Measurements from ENCODE around the gene VDAC1.
A peak's percentile ranks its signal among the peaks of the same experiment; 100 is the strongest.

VDAC1 gene

GRCh38 chr5:134004626-134005416 is at the start of gene VDAC1:
VDAC1 (minus strand) TSS chr5:134004975; CDS start chr5:133993012, 11,963 bp downstream.
- Mint-ChIP-seq H3K4me3 (peak within 1 kb of the TSS; percentile 94), H3K9me3 (no peaks in the 10 kb centered on the region), H3K36me3 (peaks cover 28% of the 10 kb centered on the region), H3K27ac (peak within 1 kb of the TSS; percentile 98), H3K27me3 (peaks cover 5% of the 10 kb centered on the region), H3K4me1 (peaks cover 50% of the 10 kb centered on the region)
- peak; percentile 91 for DNase-seq
- CTCF ChIA-PET, result interaction anchor here (0.6 to 2.2 kb wide), 4 partner anchors 8 to 42 kb away, joined by 3 to 6 read pairs (median 4); no protein-coding TSS in a partner anchor

GRCh38 chr5:134053840-134054338 is 49.1 kb upstream of the VDAC1 start:
- Mint-ChIP-seq H3K36me3 (no peaks in the 10 kb centered on the region), H3K4me3 (peak overlapping the region; percentile 7), H3K9me3 (no peaks in the 10 kb centered on the region), H3K27me3 (peaks cover 2% of the 10 kb centered on the region), H3K27ac (peak overlapping the region; percentile 80), H3K4me1 (peaks cover 37% of the 10 kb centered on the region)
- no peak for DNase-seq
- CTCF ChIA-PET, result interaction anchor here (0.8 to 6.1 kb wide), 8 partner anchors 13 to 87 kb away, joined by 3 to 50 read pairs (median 4); no protein-coding TSS in a partner anchor

GRCh38 chr5:134053314-134053839 is 48.6 kb upstream of the VDAC1 start:
- Mint-ChIP-seq H3K4me3 (no peak overlapping the region), H3K27me3 (no peaks in the 10 kb centered on the region), H3K27ac (peak overlapping the region; percentile 80), H3K36me3 (no peaks in the 10 kb centered on the region), H3K4me1 (peaks cover 37% of the 10 kb centered on the region), H3K9me3 (no peaks in the 10 kb centered on the region)
- DNase-seq, result no peak
- CTCF ChIA-PET, result interaction anchor here (0.8 to 6.1 kb wide), 9 partner anchors 11 to 87 kb away, joined by 3 to 50 read pairs (median 4); no protein-coding TSS in a partner anchor

- no peaks in the 10 kb centered on the region for H3K9me3 Mint-ChIP-seq
- no peak overlapping the region for H3K4me3 Mint-ChIP-seq
- no peak overlapping the region for H3K27ac Mint-ChIP-seq
- no peaks in the 10 kb centered on the region for H3K36me3 Mint-ChIP-seq
- H3K4me1 Mint-ChIP-seq, result peaks cover 49% of the 10 kb centered on the region
- no peak for DNase-seq
- no peaks in the 10 kb centered on the region for H3K27me3 Mint-ChIP-seq
- CTCF ChIA-PET, result interaction anchor here (0.6 to 6.1 kb wide), 8 partner anchors 9 to 94 kb away, joined by 3 to 50 read pairs (median 4); no protein-coding TSS in a partner anchor
These were observed 46.5 kb upstream of the VDAC1 start for GRCh38 chr5:134051305-134051704.

GRCh38 chr5:134048864-134049263 is 44.1 kb upstream of the VDAC1 start:
- peaks cover 4% of the 10 kb centered on the region for H3K27me3 Mint-ChIP-seq

GRCh38 chr5:134047687-134048056 is 42.9 kb upstream of the VDAC1 start:
- no peak for DNase-seq
- no peaks in the 10 kb centered on the region for H3K36me3 Mint-ChIP-seq
- H3K9me3 Mint-ChIP-seq, result no peaks in the 10 kb centered on the region
- peaks cover 33% of the 10 kb centered on the region for H3K4me1 Mint-ChIP-seq
- no peak overlapping the region for H3K27ac Mint-ChIP-seq
- H3K4me3 Mint-ChIP-seq, result no peak overlapping the region
- peaks cover 13% of the 10 kb centered on the region for H3K27me3 Mint-ChIP-seq
- CTCF ChIA-PET, result interaction anchor here (1.1 to 20.2 kb wide), 2 partner anchors 8 to 98 kb away, joined by 3 to 743 read pairs; no protein-coding TSS in a partner anchor

More at GRCh38 chr5:134048864-134049263, 44.1 kb upstream of the VDAC1 start:
- DNase-seq, result no peak
- Mint-ChIP-seq H3K4me1 (peaks cover 40% of the 10 kb centered on the region), H3K36me3 (no peaks in the 10 kb centered on the region), H3K9me3 (no peaks in the 10 kb centered on the region), H3K4me3 (no peak overlapping the region), H3K27ac (no peak overlapping the region)
- CTCF ChIA-PET, result interaction anchor here (1.1 to 20.2 kb wide), 3 partner anchors 9 to 97 kb away, joined by 3 to 743 read pairs (median 3); no protein-coding TSS in a partner anchor

- Mint-ChIP-seq H3K9me3 (no peaks in the 10 kb centered on the region), H3K36me3 (no peaks in the 10 kb centered on the region), H3K27ac (no peak overlapping the region), H3K4me3 (no peak overlapping the region), H3K4me1 (peaks cover 33% of the 10 kb centered on the region), H3K27me3 (peaks cover 13% of the 10 kb centered on the region)
- no peak for DNase-seq
- CTCF ChIA-PET, result interaction anchor here (0.5 to 20.2 kb wide), 2 partner anchors 29 to 98 kb away, joined by 3 to 743 read pairs; no protein-coding TSS in a partner anchor
These were observed 42.3 kb upstream of the VDAC1 start for GRCh38 chr5:134046801-134047686.

GRCh38 chr5:134046330-134046729 is 41.6 kb upstream of the VDAC1 start:
- Mint-ChIP-seq H3K4me3 (no peak overlapping the region), H3K27me3 (peaks cover 13% of the 10 kb centered on the region), H3K4me1 (peaks cover 38% of the 10 kb centered on the region), H3K36me3 (no peaks in the 10 kb centered on the region), H3K9me3 (no peaks in the 10 kb centered on the region), H3K27ac (no peak overlapping the region)
- DNase-seq, result no peak
- CTCF ChIA-PET, result interaction anchor here (0.5 to 20.2 kb wide), 2 partner anchors 30 to 99 kb away, joined by 3 to 743 read pairs; no protein-coding TSS in a partner anchor

GRCh38 chr5:134043793-134044792 is 39.3 kb upstream of the VDAC1 start:
- H3K27ac Mint-ChIP-seq, result peak overlapping the region; percentile 30
- CTCF ChIA-PET, result interaction anchor here (0.5 to 20.2 kb wide), 16 partner anchors 8 to 543 kb away, joined by 3 to 743 read pairs (median 4); no protein-coding TSS in a partner anchor
- no peaks in the 10 kb centered on the region for H3K36me3 Mint-ChIP-seq
- H3K27me3 Mint-ChIP-seq, result peaks cover 21% of the 10 kb centered on the region
- DNase-seq, result no peak
- peaks cover 54% of the 10 kb centered on the region for H3K4me1 Mint-ChIP-seq
- H3K4me3 Mint-ChIP-seq, result no peak overlapping the region
- no peaks in the 10 kb centered on the region for H3K9me3 Mint-ChIP-seq

- Mint-ChIP-seq H3K4me3 (no peak overlapping the region), H3K27ac (peak overlapping the region; percentile 63), H3K36me3 (no peaks in the 10 kb centered on the region), H3K9me3 (no peaks in the 10 kb centered on the region), H3K27me3 (peaks cover 21% of the 10 kb centered on the region), H3K4me1 (peaks cover 49% of the 10 kb centered on the region)
- CTCF ChIA-PET, result interaction anchor here (0.7 to 20.2 kb wide), 12 partner anchors 11 to 142 kb away, joined by 3 to 743 read pairs (median 16); partner anchors contain the start of gene TCF7
- DNase-seq, result no peak
These were observed 37.0 kb upstream of the VDAC1 start for GRCh38 chr5:134041570-134042411.

GRCh38 chr5:134038138-134038537 is 33.4 kb upstream of the VDAC1 start:
- CTCF ChIA-PET, result interaction anchor here (0.7 to 20.2 kb wide), 2 partner anchors 11 to 107 kb away, joined by 3 to 743 read pairs; no protein-coding TSS in a partner anchor
- peaks cover 12% of the 10 kb centered on the region for H3K27me3 Mint-ChIP-seq
- no peak for DNase-seq
- no peaks in the 10 kb centered on the region for H3K9me3 Mint-ChIP-seq
- no peak overlapping the region for H3K4me3 Mint-ChIP-seq
- no peak overlapping the region for H3K27ac Mint-ChIP-seq
- H3K4me1 Mint-ChIP-seq, result peaks cover 41% of the 10 kb centered on the region
- H3K36me3 Mint-ChIP-seq, result no peaks in the 10 kb centered on the region

- Mint-ChIP-seq H3K4me3 (no peak overlapping the region), H3K27ac (no peak overlapping the region), H3K9me3 (no peaks in the 10 kb centered on the region), H3K4me1 (peaks cover 34% of the 10 kb centered on the region), H3K36me3 (no peaks in the 10 kb centered on the region), H3K27me3 (peaks cover 8% of the 10 kb centered on the region)
- CTCF ChIA-PET, result interaction anchor here (20.2 kb wide), 1 partner anchor 108 kb away, joined by 743 read pairs; no protein-coding TSS in a partner anchor
- no peak for DNase-seq
These were observed 32.4 kb upstream of the VDAC1 start for GRCh38 chr5:134037160-134037559.

Data from activated naive CD4-positive, alpha-beta T cell treated with anti-CD3 and anti-CD28 coated beads, Interleukin-2, amount 10 ng/mL, durations not matched to agents 7 days and 5 days (primary cell).